Neural cell (in vitro differentiated cells): ENCODE results near the gene NEDD4L. TPM values are rescaled to one million over a fixed set of nuclear protein-coding genes. Genes with fewer than 3 reads are reported as not detected.
A peak's percentile ranks its signal among the peaks of the same experiment; 100 is the strongest.

Source experiments
- H2AFZ ChIP-seq: fragments of 200-600, 300-800 bp; sonication (generic), shearing (Covaris generic); 2 replicates; pipeline ENCODE4 v1.6.0; 2014; ENCODE audit warnings: low read depth, mild to moderate bottlenecking, antibody characterized with exemption, low read length, moderate library complexity
- H3F3A ChIP-seq: fragments of 200-600 bp; shearing (Covaris generic); 2 replicates; pipeline ENCODE4 v1.6.1; 2016; ENCODE audit warnings: mild to moderate bottlenecking, moderate library complexity, mixed read lengths, antibody characterized with exemption, low read length; ENCODE audit not compliant: insufficient read depth, poor library complexity, severe bottlenecking
- H3K27ac ChIP-seq: fragments of 200-600, 300-800 bp; sonication (generic), shearing (Covaris generic); 2 replicates; pipeline ENCODE4 v1.5.1; 2014; ENCODE audit warnings: mild to moderate bottlenecking, low read length, moderate library complexity
- H3K27me3 ChIP-seq: fragments of 300-800, 200-600 bp; sonication (generic), shearing (Covaris generic); 2 replicates; pipeline ENCODE4 v1.6.0; 2014; ENCODE audit warnings: mild to moderate bottlenecking, low read depth, low read length, moderate library complexity; ENCODE audit not compliant: insufficient read depth
- H3K36me3 ChIP-seq: fragments of 300-800, 200-600 bp; sonication (generic), shearing (Covaris generic); 2 replicates; pipeline ENCODE4 v1.5.1; 2014; ENCODE audit warnings: mild to moderate bottlenecking, antibody characterized with exemption, low read length, moderate library complexity; ENCODE audit not compliant: insufficient read depth
- H3K4me2 ChIP-seq: fragments of 300-800, 200-600 bp; sonication (generic), shearing (Covaris generic); 2 replicates; pipeline ENCODE4 v1.6.0; 2014; ENCODE audit warnings: mild to moderate bottlenecking, low read length
- H3K4me3 ChIP-seq: fragments of 300-800, 200-600 bp; sonication (generic), shearing (Covaris generic); 2 replicates; pipeline ENCODE4 v1.5.1; 2014; ENCODE audit warnings: mild to moderate bottlenecking, low read length, moderate library complexity
- H3K79me2 ChIP-seq: fragments of 200-600 bp; shearing (Covaris generic); replicated peaks from 2 replicates; pipeline ENCODE4 v1.6.0; 2014; ENCODE audit warnings: mild to moderate bottlenecking, low read length, moderate library complexity; ENCODE audit not compliant: insufficient read depth
- H3K9ac ChIP-seq: fragments of 300-800, 200-600 bp; sonication (generic), shearing (Covaris generic); 2 replicates; pipeline ENCODE4 v1.6.1; 2016; ENCODE audit warnings: mild to moderate bottlenecking, low read length, mixed read lengths
- H3K9me2 ChIP-seq: fragments of 200-600 bp; shearing (Covaris generic); 2 replicates; pipeline ENCODE4 v1.6.1; 2016; ENCODE audit warnings: mild to moderate bottlenecking, low read length, mixed read lengths; ENCODE audit not compliant: insufficient read depth
- H3K9me3 ChIP-seq: fragments of 200-600, 300-800 bp; sonication (generic), shearing (Covaris generic); 2 replicates; pipeline ENCODE4 v1.6.1; 2016; ENCODE audit warnings: mild to moderate bottlenecking, mixed run types, low read length, moderate library complexity, mixed read lengths
- H4K20me1 ChIP-seq: fragments of 200-600 bp; shearing (Covaris generic); 2 replicates; pipeline ENCODE4 v1.6.1; 2016; ENCODE audit warnings: mild to moderate bottlenecking, mixed run types; ENCODE audit not compliant: insufficient read depth
- EP300 ChIP-seq: fragments of 450-650 bp; conservative IDR thresholded peaks from 2 replicates; pipeline ENCODE4 v1.6.1; 2014; ENCODE audit warnings: antibody characterized with exemption, mild to moderate bottlenecking, moderate library complexity; ENCODE audit not compliant: poor library complexity, severe bottlenecking
- EZH2 ChIP-seq: fragments of 200-600, 300-800 bp; shearing (Covaris generic), sonication (generic); IDR thresholded peaks from 2 replicates; pipeline ENCODE4 v1.6.1; 2014; ENCODE audit warnings: antibody characterized with exemption, low read length, borderline replicate concordance, mild to moderate bottlenecking; ENCODE audit not compliant: insufficient read depth, poor library complexity, severe bottlenecking
- MXI1 ChIP-seq: fragments of 450-650 bp; conservative IDR thresholded peaks from 2 replicates; pipeline ENCODE4 v1.6.1; 2014; ENCODE audit warnings: antibody characterized with exemption, mild to moderate bottlenecking; ENCODE audit not compliant: poor library complexity, severe bottlenecking
- POLR2AphosphoS5 ChIP-seq: IDR thresholded peaks from 2 replicates; pipeline ENCODE4 v1.6.1; 2012
- RAD21 ChIP-seq: fragments of 450-650 bp; conservative IDR thresholded peaks from 2 replicates; pipeline ENCODE4 v1.6.1; 2014; ENCODE audit warnings: antibody characterized with exemption, mild to moderate bottlenecking, moderate library complexity
- SMC3 ChIP-seq: fragments of 450-650 bp; conservative IDR thresholded peaks from 2 replicates; pipeline ENCODE4 v1.6.1; 2014; ENCODE audit warnings: antibody characterized with exemption, mild to moderate bottlenecking, moderate library complexity; ENCODE audit not compliant: poor library complexity
- TAF1 ChIP-seq: IDR thresholded peaks from 2 replicates; pipeline ENCODE4 v1.6.1; 2012; ENCODE audit warnings: low read depth
- polyA plus RNA-seq: library from polyadenylated mRNA; depleted of rRNA; stranded (reverse); fragments of >200 nt; gene quantifications from 2 replicates; pipeline ENCODE4 v1.2.3, GENCODE V29; 2014
- TF ChIP-seq, protein P1 (sequence below): fragments of 450-650 bp; IDR thresholded peaks from 2 replicates; pipeline ENCODE4 v1.5.1; 2014; ENCODE audit warnings: antibody characterized with exemption, mild to moderate bottlenecking, moderate library complexity; ENCODE audit not compliant: poor library complexity, severe bottlenecking
- TF ChIP-seq, protein P2 (sequence below): IDR thresholded peaks from 2 replicates; pipeline ENCODE4 v1.6.1; 2012; ENCODE audit warnings: borderline replicate concordance

Gene NEDD4L
- polyA plus RNA-seq, 1 donor from 2014 or later = 97.9 TPM

DNA sequence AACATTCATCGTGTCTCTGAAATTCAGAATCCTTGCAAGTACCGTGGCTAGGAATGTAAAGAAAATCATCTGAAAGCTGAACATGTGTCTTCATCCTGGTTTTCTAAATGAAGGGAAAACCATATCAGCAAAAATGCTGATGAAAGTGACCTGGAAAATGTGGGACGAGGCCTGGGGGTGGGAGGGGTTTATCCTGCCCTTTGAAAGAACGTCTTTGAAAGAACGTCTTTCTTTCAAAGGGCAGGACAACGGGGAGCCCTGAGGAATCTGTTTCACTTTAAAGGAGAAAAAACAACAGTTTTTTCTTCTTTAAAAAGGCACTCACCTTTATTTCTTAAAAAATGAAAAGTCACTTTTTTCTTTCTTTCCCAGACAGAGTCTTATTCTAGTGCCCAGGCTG lies 399.6 kb downstream of the NEDD4L start:
- Histone ChIP-seq H3K27ac (no peak overlapping the region), H3K36me3 (no peaks in the 10 kb centered on the region), H3K79me2 (no peaks in the 10 kb centered on the region), H4K20me1 (no peaks in the 10 kb centered on the region), H3K9ac (no peak overlapping the region), H2AFZ (no peak overlapping the region), H3F3A (no peaks in the 10 kb centered on the region), H3K4me2 (no peak overlapping the region), H3K9me3 (no peaks in the 10 kb centered on the region), H3K4me3 (no peak overlapping the region), H3K27me3 (no peaks in the 10 kb centered on the region), H3K9me2 (no peaks in the 10 kb centered on the region)
- TF ChIP-seq EP300 = no peak
- no peak for TF ChIP-seq EZH2

DNA sequence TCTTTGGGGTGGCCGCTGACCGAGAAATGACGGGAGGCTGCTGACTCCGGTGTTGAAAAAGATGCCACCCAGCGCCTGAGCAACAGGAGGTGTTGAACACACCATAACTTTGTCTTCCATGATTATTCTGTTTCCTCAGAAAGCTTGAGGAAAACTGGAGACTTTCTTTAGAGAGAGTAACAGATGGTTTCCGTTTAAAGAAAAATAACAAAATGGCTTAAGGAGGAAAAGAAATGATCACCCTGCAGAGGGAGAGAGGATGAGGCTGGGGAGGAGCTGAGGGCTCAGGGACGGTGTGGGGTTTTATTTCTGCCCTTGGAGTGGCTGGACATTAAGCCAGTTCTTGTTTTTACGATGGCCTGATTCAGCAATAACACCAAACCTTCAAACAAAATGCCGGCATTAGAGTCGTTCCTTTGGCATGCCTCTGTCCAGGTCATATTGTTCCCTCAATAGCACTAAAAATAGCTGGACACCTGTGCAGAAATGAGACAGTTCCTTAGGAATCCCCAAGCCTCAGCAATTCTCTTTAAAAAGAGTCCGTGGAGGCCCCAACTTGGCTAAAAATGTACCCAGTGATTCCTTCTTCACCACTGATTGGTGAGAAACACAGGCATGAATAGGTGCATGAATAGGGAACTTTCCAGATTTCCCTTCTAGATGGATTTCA lies 402.5 kb downstream of the NEDD4L start:
- Histone ChIP-seq H2AFZ (no peak overlapping the region), H3K27ac (peak overlapping the region; percentile 81)

More for the DNA sequence above, 402.5 kb downstream of the NEDD4L start:
- TF ChIP-seq RAD21 = no peak
- TF ChIP-seq MXI1 = no peak
- TF ChIP-seq, protein P1, sequence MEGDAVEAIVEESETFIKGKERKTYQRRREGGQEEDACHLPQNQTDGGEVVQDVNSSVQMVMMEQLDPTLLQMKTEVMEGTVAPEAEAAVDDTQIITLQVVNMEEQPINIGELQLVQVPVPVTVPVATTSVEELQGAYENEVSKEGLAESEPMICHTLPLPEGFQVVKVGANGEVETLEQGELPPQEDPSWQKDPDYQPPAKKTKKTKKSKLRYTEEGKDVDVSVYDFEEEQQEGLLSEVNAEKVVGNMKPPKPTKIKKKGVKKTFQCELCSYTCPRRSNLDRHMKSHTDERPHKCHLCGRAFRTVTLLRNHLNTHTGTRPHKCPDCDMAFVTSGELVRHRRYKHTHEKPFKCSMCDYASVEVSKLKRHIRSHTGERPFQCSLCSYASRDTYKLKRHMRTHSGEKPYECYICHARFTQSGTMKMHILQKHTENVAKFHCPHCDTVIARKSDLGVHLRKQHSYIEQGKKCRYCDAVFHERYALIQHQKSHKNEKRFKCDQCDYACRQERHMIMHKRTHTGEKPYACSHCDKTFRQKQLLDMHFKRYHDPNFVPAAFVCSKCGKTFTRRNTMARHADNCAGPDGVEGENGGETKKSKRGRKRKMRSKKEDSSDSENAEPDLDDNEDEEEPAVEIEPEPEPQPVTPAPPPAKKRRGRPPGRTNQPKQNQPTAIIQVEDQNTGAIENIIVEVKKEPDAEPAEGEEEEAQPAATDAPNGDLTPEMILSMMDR = no peak
- TF ChIP-seq, protein P2, sequence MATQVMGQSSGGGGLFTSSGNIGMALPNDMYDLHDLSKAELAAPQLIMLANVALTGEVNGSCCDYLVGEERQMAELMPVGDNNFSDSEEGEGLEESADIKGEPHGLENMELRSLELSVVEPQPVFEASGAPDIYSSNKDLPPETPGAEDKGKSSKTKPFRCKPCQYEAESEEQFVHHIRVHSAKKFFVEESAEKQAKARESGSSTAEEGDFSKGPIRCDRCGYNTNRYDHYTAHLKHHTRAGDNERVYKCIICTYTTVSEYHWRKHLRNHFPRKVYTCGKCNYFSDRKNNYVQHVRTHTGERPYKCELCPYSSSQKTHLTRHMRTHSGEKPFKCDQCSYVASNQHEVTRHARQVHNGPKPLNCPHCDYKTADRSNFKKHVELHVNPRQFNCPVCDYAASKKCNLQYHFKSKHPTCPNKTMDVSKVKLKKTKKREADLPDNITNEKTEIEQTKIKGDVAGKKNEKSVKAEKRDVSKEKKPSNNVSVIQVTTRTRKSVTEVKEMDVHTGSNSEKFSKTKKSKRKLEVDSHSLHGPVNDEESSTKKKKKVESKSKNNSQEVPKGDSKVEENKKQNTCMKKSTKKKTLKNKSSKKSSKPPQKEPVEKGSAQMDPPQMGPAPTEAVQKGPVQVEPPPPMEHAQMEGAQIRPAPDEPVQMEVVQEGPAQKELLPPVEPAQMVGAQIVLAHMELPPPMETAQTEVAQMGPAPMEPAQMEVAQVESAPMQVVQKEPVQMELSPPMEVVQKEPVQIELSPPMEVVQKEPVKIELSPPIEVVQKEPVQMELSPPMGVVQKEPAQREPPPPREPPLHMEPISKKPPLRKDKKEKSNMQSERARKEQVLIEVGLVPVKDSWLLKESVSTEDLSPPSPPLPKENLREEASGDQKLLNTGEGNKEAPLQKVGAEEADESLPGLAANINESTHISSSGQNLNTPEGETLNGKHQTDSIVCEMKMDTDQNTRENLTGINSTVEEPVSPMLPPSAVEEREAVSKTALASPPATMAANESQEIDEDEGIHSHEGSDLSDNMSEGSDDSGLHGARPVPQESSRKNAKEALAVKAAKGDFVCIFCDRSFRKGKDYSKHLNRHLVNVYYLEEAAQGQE = no peak
- TF ChIP-seq EP300 = no peak
- TF ChIP-seq SMC3 = no peak
- no peak for TF ChIP-seq TAF1
- no peak for TF ChIP-seq POLR2AphosphoS5
- no peak for TF ChIP-seq EZH2
- H3K9me2 ChIP-seq = no peaks in the 10 kb centered on the region
- no peaks in the 10 kb centered on the region for H3F3A ChIP-seq
- H3K27me3 ChIP-seq = no peaks in the 10 kb centered on the region
- H3K4me3 ChIP-seq = peak overlapping the region; percentile 58
- H3K9me3 ChIP-seq = no peaks in the 10 kb centered on the region
- H3K9ac ChIP-seq = peak overlapping the region; percentile 56
- H3K79me2 ChIP-seq = no peaks in the 10 kb centered on the region
- no peaks in the 10 kb centered on the region for H3K36me3 ChIP-seq
- no peaks in the 10 kb centered on the region for H4K20me1 ChIP-seq
- no peak overlapping the region for H3K4me2 ChIP-seq
